Suppressor macrophage treated with lipopolysaccharide for 4 hours (primary cell): ENCODE results near the gene HSPA5.

ENCODE experiments used
- DNase-seq: peaks from one replicate; pipeline ENCODE4 v3.0.0-alpha.2; 2020

Gene HSPA5

DNA sequence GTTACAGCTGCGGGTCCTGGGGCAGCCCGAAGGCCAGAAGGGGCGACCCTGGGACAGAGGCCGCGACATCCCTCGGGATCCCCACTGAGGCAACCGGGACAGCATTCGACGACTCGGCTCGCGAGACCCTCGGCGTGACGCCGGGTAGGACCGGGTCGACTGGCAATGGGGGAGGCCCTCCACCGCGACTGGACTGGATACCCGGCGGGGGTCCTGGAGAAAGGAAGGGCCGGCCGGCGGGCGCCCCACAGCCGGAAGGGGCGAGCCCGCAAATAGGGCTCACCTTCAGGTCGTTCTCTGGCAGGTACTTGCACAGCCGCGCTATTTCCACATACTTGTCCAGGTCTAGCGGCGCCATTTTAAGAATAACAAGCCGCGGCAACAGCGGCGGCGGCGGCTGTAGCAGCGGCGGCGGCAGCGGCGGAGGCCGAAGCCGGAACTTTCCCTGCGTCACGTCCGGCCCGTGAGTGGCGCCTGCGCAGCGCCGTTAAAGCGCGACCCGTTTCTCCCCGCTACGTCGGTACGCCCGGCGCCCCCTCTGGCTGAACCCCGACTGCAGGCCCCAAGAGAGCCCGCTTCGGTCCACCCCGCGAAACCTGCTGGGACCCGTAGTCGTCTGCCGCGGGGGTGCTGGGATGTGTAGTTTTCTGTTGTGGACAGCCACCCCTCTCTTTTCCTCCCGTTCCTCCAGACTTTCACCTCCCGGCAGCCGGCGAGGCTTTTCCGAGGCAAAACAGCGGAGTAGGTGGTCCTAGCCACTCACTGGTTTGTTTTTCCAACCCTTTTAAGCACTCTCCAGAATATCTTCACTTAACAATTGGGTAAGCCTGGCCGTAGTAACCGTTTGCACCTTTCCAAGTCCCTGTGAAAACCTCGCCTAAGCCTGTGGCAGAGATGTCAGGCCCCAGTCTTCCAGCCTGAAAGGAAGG, 51.5 kb downstream of the HSPA5 start, which contains the start of gene PPP6C:
TSS of gene PPP6C (minus strand) at position 443 of the 929 bp plus-strand sequence. CDS start at position 358, 85 bp downstream.
- DNase-seq = peak; percentile 99

GRCh38 chr9:125189011-125189360, 52.2 kb downstream of the HSPA5 start:
- peak; percentile 28 for DNase-seq
